Measurements from ENCODE around the gene KLF9.

The KLF9 gene

DNA sequence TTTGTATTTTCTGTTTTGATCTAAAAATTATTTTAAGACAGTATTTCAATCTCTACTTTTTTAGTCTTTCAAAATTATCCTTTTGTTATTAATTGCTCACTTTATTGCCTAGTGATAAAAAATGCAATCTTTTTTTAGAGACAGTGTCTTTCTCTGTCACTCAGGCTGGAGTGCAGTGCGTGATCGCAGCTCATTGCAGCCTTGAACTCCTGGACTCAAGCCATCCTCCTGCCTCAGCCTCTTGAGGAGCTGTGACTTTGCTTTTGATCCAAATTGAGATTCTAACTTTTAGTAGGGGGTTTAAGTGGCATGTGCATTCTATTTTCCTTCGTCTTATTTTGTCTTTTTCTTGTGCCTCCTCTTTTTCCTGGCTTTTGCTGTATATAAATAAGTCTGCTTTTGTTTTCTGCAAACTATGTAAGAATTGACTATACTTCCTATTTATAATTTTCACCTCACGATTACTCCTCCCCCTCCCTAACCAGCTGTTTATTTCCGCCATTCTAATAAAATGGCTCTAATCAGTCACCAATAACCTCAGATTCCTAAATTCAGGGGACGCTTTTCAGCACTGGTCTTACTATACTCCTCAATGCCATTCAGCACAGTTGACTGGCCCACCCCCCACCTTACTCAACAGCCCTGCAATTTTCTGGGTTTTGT, 32.3 kb downstream of the KLF9 start:
- no peaks in the 10 kb centered on the region for H3K27me3 ChIP-seq (ENCODE audit: insufficient read depth, poor library complexity, severe bottlenecking)
- no peaks in the 10 kb centered on the region for H3K9me3 ChIP-seq (ENCODE audit: severe bottlenecking)
- H3K36me3 ChIP-seq (ENCODE audit: low read depth) = peaks cover 32% of the 10 kb centered on the region
- no peaks in the 10 kb centered on the region for H3K4me1 ChIP-seq (ENCODE audit: insufficient read depth, poor library complexity, severe bottlenecking)
- ATAC-seq (ENCODE audit: low read depth) (no peak), DNase-seq (ENCODE audit: low spot score) (no peak)
- TF ChIP-seq CTCF (IDR thresholded peaks at IDR 0.05; ENCODE audit: poor library complexity, severe bottlenecking) = no peak
- no peak overlapping the region for H3K4me3 ChIP-seq (ENCODE audit: severe bottlenecking)
- H3K27ac ChIP-seq (ENCODE audit: poor library complexity, severe bottlenecking) = no peak overlapping the region

GRCh38 chr9:70374962-70375618, 39.4 kb downstream of the KLF9 start:
- DNase-seq (ENCODE audit: low spot score) = no peak
- no peaks in the 10 kb centered on the region for H3K27me3 ChIP-seq (ENCODE audit: insufficient read depth, poor library complexity, severe bottlenecking)
- TF ChIP-seq CTCF (IDR thresholded peaks at IDR 0.05; ENCODE audit: poor library complexity, severe bottlenecking) = no peak
- no peak for ATAC-seq (ENCODE audit: low read depth)
- no peaks in the 10 kb centered on the region for H3K9me3 ChIP-seq (ENCODE audit: severe bottlenecking)
- H3K36me3 ChIP-seq (ENCODE audit: low read depth) = no peaks in the 10 kb centered on the region
- no peak overlapping the region for H3K27ac ChIP-seq (ENCODE audit: poor library complexity, severe bottlenecking)
- H3K4me3 ChIP-seq (ENCODE audit: severe bottlenecking) = no peak overlapping the region
- no peaks in the 10 kb centered on the region for H3K4me1 ChIP-seq (ENCODE audit: insufficient read depth, poor library complexity, severe bottlenecking)

- H3K36me3 ChIP-seq (ENCODE audit: low read depth) = no peaks in the 10 kb centered on the region
- H3K9me3 ChIP-seq (ENCODE audit: severe bottlenecking) = no peaks in the 10 kb centered on the region
- H3K4me1 ChIP-seq (ENCODE audit: insufficient read depth, poor library complexity, severe bottlenecking) = no peaks in the 10 kb centered on the region
- DNase-seq (ENCODE audit: low spot score) = no peak
- H3K27ac ChIP-seq (ENCODE audit: poor library complexity, severe bottlenecking) = no peak overlapping the region
- no peak overlapping the region for H3K4me3 ChIP-seq (ENCODE audit: severe bottlenecking)
- no peak for ATAC-seq (ENCODE audit: low read depth)
- no peaks in the 10 kb centered on the region for H3K27me3 ChIP-seq (ENCODE audit: insufficient read depth, poor library complexity, severe bottlenecking)
- no peak for TF ChIP-seq CTCF (IDR thresholded peaks at IDR 0.05; ENCODE audit: poor library complexity, severe bottlenecking)
Measured at GRCh38 chr9:70367305-70367930, 47.0 kb downstream of the KLF9 start.

- DNase-seq (ENCODE audit: low spot score) (no peak), ATAC-seq (ENCODE audit: low read depth) (no peak)
- no peaks in the 10 kb centered on the region for H3K27me3 ChIP-seq (ENCODE audit: insufficient read depth, poor library complexity, severe bottlenecking)
- no peak for TF ChIP-seq CTCF (IDR thresholded peaks at IDR 0.05; ENCODE audit: poor library complexity, severe bottlenecking)
- H3K9me3 ChIP-seq (ENCODE audit: severe bottlenecking) = no peaks in the 10 kb centered on the region
- no peaks in the 10 kb centered on the region for H3K4me1 ChIP-seq (ENCODE audit: insufficient read depth, poor library complexity, severe bottlenecking)
- no peak overlapping the region for H3K4me3 ChIP-seq (ENCODE audit: severe bottlenecking)
- no peak overlapping the region for H3K27ac ChIP-seq (ENCODE audit: poor library complexity, severe bottlenecking)
- H3K36me3 ChIP-seq (ENCODE audit: low read depth) = no peaks in the 10 kb centered on the region
Measured at GRCh38 chr9:70363760-70364159, 50.7 kb downstream of the KLF9 start.

GRCh38 chr9:70362952-70363351, 51.5 kb downstream of the KLF9 start:
- Histone ChIP-seq H3K4me3 (ENCODE audit: severe bottlenecking) (no peak overlapping the region), H3K9me3 (ENCODE audit: severe bottlenecking) (no peaks in the 10 kb centered on the region), H3K27me3 (ENCODE audit: insufficient read depth, poor library complexity, severe bottlenecking) (no peaks in the 10 kb centered on the region), H3K36me3 (ENCODE audit: low read depth) (no peaks in the 10 kb centered on the region), H3K27ac (ENCODE audit: poor library complexity, severe bottlenecking) (no peak overlapping the region), H3K4me1 (ENCODE audit: insufficient read depth, poor library complexity, severe bottlenecking) (no peaks in the 10 kb centered on the region)
- no peak for TF ChIP-seq CTCF (IDR thresholded peaks at IDR 0.05; ENCODE audit: poor library complexity, severe bottlenecking)
- peak; percentile 96 for ATAC-seq (ENCODE audit: low read depth)
- peak; percentile 65 for DNase-seq (ENCODE audit: low spot score)

Measured in RWPE2 (cell line).